Adipose tissue (tissue), 3 donors: ENCODE data around the gene NSUN2. TPM values are rescaled to one million over a fixed set of nuclear protein-coding genes. Genes with fewer than 3 reads are reported as not detected.

ENCODE experiments used
- H3K27ac ChIP-seq: one replicate; pipeline ENCODE4 v1.5.1; 2013; ENCODE audit warnings: low read depth, low read length
- WGBS, 3 donors: extraction: QIAGEN DNeasy Blood & Tissue Kit; methylation state at CpG; one replicate each; pipeline ENCODE4 v1.1.7; 2013; 5-methylcytosine and 5-hydroxymethylcytosine counted together
- polyA plus RNA-seq, 3 donors: library from polyadenylated mRNA; stranded (reverse); fragments of 200-250 nt; gene quantifications; one replicate each; pipeline ENCODE4 v1.2.3, GENCODE V29; 2013
- donor health status: healthy with polysubstance abuse.
- donor health status: Bipolar disorder and iron deficiency.
- donor health status: healthy.

Gene NSUN2
- polyA plus RNA-seq, 3 donors = 19.1 to 42.5 (median 26.0) TPM

- WGBS, 3 donors = 52 to 60% (median 53%) methylated on average over 3 of the region's 3 CpGs
Measured at GRCh38 chr5:6592601-6593000, 40.2 kb downstream of the NSUN2 start.

GRCh38 chr5:6591671-6592288 lies 41.1 kb downstream of the NSUN2 start:
- WGBS, 3 donors = 85 to 91% (median 88%) methylated on average over 12 of the region's 12 CpGs
- H3K27ac ChIP-seq = no peak overlapping the region

More at GRCh38 chr5:6592601-6593000, 40.2 kb downstream of the NSUN2 start:
- H3K27ac ChIP-seq = no peak overlapping the region

GRCh38 chr5:6590581-6590980 lies 42.3 kb downstream of the NSUN2 start:
- WGBS, 3 donors = 62 to 82% (median 80%) methylated on average over 2 of the region's 2 CpGs
- H3K27ac ChIP-seq = no peak overlapping the region

GRCh38 chr5:6587171-6587570 lies 45.7 kb downstream of the NSUN2 start:
- H3K27ac ChIP-seq = no peak overlapping the region
- WGBS, 3 donors = 87 to 89% (median 88%) methylated on average over 9 of the region's 9 CpGs

DNA sequence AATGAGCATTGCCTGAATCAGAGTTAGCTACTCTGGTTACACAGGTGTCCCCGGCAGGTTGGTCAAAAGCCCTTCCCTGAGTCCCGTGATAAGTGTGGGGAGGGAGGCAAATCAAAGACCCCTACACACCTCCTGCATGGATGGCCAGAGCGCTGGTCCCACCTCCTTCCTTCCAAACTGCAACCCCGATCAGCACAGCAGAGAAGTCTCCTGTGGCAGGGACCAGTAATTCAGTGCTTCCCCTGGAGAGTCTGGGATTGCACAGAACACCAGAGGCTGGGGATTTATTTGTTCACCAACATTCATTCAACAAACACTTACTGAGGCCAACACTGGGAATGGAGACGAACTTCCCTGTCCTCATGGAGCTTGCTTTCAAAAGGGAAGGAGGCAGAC lies 46.2 kb downstream of the NSUN2 start:
- WGBS, 3 donors = 78 to 88% (median 87%) methylated on average over 5 of the region's 5 CpGs
- H3K27ac ChIP-seq = no peak overlapping the region

DNA sequence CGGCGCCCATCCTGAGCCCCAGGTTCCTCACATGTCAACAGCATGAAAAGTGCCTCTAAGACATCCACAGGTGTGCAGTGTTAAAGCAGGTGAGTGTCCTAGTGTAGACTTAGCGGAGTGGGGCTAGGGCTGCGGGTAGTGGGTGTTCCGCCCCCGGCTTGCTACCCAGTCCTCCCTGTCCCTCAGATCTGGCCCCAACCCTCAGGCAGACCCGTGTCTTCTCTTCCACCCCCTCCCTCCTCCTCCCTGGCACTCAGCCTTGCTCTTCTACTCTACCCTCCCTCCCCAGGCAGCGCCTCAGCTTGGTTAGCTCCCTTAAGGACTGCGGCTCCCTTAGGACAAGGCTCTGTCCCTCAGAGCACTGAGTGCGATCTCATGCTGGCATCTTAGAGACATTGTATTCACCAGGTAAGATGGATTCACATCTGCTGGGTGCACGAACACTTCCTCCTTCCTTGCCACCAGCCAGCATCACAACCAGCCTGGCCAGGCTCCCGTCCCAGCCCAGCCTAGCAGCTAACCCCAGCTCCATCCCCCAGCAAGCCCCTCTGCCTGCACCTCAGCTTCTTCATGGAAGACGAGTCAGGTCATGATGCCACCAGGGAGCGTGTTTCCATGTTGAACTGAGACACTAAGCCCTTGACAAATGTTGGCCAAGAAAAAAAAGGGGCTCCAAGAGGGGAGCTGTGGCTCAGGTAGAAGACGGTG lies 46.8 kb downstream of the NSUN2 start:
- H3K27ac ChIP-seq = no peak overlapping the region
- 77 to 83% (median 81%) methylated on average over 15 of the region's 15 CpGs for WGBS, 3 donors

DNA sequence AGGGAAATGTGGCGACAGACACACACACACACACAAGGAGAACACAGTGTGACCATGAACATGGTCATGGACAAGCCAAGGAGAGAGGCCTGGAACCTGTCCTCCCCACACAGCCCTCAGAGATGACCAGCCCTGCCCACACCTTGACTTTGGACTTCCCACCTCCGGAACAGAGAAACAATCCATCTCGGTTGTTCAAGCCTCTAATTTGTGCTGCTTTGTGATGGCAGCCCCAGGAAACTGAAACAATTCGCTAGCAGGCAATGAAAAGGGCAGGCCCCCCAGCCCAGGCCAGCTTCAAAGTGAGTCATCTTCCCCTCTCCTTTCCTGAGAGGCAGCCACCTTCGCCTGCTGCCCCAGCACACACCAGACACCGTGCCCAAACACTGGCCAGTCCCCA lies 47.7 kb downstream of the NSUN2 start:
- WGBS, 3 donors = 52 to 75% (median 53%) methylated on average over 6 of the region's 6 CpGs
- no peak overlapping the region for H3K27ac ChIP-seq

DNA sequence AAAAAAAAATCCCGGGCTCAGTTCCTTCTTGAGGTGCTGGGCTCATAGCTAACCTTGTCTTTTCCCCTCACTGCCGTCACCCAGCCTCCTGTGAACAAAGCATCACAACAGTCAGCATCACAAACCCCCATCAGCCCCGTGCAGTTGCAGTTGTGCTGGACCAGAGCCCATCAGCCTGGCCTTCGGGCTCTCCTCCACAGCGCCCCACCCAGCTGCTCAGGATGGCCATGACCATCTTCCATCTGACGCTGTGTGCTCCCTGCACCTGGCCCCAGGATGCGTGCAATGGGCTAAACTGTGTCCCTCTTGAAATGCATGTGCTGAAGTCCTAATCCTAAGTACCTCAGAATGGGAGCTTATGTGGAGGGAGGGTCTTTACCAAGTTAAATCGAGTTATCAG lies 48.1 kb downstream of the NSUN2 start:
- H3K27ac ChIP-seq = no peak overlapping the region
- WGBS, 3 donors = 83 to 88% (median 83%) methylated on average over 8 of the region's 8 CpGs

DNA sequence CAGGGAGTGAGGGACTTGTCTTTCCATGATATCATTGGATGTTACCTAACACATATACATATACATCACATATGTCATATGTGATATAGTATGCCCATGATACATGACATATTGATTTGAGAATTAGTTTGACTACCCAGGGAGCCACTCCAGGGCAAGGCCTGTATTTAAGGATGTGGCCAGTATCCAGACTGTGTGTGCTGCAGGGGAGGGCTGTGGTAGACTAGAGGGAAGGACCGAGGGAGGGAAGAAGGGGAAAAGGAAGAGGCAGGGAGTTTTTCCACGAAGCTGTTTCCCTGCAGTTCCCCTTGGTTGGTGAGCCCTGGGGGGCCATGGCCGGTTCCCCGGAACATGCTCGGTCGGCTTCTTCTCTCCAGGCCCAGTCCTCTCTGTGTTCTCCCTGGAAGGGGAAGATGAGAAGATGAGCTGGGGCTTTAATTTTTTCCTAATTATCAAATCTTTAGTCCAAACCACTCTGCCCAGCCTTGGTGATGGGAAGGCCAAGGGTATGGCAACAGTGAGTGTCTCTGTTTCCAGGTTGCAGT lies 48.7 kb downstream of the NSUN2 start:
- no peak overlapping the region for H3K27ac ChIP-seq
- WGBS, 3 donors = 61 to 81% (median 67%) methylated on average over 6 of the region's 6 CpGs

DNA sequence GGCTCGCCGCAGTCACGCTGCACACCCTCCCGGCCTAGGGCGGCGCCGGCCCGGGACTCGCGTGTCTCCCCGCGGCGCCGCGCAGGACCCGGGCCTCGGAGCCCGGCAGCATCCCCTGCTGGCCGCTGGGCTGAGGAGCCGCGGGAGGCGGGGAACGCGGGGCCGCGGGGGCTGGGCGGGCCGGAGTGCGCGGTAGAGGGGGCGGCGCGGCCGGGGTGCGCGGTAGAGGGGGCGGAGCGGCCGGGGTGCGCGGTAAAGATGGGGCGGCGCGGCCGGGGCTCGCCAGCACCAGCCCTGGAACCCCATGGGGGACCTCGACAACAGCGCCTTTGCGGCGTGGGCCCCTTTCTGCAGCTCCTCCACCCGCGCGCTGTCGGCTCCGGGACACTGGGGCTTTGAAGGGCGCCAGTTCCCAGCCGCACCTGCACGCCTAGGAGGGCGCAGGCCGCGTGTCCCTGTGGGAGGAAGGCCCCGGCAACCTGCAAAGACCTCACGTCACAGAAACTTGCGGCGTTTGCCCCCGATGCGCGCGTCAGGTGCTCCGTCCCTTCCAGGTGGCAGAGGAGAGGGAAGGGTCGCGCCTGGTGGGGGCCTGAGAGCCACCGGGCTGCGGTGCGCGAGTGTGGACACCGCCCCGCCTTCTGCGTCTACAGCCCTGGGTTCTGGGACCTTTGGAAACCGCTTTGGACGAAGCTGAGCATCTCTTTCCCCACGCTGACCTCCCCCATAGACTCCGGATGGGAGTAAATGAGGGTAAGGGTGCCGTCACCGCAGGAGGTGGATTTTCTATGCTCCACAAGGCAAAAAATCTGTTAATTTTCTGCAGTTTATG lies 49.6 kb downstream of the NSUN2 start:
- WGBS, 3 donors = 4 to 6% (median 4%) methylated on average over 70 to 85 of the region's 85 CpGs
- no peak overlapping the region for H3K27ac ChIP-seq

- H3K27ac ChIP-seq = no peak overlapping the region
- WGBS, 3 donors = 38 to 46% (median 42%) methylated on average over 28 to 30 of the region's 30 CpGs
Measured at GRCh38 chr5:6582507-6583048, 50.3 kb downstream of the NSUN2 start.

GRCh38 chr5:6581559-6582426 lies 51.1 kb downstream of the NSUN2 start:
- WGBS, 3 donors = 69 to 80% (median 77%) methylated on average over 14 of the region's 14 CpGs
- H3K27ac ChIP-seq = no peak overlapping the region

DNA sequence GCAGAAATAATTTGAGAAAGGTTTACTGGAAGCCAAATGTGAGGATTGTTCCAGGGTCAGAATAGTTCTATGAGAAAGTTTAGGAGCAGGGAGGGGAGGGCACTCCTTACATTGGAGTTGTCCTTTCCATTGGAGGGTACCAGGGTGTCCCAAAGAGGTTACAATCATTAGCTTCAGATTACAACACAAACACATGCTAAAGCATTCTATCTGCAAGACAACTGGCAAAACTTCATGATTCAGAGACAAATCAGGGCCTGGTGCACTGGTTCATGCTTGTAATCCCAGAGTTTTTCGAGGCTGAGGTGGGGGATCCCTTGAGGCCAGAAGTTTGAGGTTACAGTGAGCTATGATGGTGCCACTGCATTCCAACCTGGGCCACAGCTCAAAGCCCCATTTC lies 51.8 kb downstream of the NSUN2 start:
- H3K27ac ChIP-seq = no peak overlapping the region
- WGBS, 3 donors = 72 to 86% (median 86%) methylated on average over 1 of the region's 1 CpG

DNA sequence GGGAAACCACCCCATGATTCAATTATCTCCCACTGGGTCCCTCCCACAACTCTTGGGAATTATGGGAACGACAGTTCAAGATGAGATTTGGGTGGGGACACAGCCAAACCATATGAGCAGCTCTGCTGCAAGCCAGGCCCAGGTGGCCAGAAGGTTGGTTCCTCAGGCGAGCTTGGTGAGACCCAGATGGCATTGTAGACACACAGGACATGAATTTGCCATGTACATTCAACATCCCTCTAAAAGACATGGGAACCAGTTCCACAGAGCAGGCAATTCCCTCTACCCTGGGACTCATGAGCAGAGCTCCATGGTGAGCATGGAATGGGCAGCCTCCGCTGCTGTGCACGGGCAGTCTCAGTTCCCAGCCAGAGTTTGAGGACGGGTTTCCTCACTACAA lies 53.3 kb downstream of the NSUN2 start:
- 59 to 78% (median 72%) methylated on average over 5 of the region's 5 CpGs for WGBS, 3 donors
- no peak overlapping the region for H3K27ac ChIP-seq

- H3K27ac ChIP-seq = no peak overlapping the region
- 65 to 76% (median 74%) methylated on average over 14 of the region's 14 CpGs for WGBS, 3 donors
Measured at GRCh38 chr5:6578676-6579343, 54.0 kb downstream of the NSUN2 start.

DNA sequence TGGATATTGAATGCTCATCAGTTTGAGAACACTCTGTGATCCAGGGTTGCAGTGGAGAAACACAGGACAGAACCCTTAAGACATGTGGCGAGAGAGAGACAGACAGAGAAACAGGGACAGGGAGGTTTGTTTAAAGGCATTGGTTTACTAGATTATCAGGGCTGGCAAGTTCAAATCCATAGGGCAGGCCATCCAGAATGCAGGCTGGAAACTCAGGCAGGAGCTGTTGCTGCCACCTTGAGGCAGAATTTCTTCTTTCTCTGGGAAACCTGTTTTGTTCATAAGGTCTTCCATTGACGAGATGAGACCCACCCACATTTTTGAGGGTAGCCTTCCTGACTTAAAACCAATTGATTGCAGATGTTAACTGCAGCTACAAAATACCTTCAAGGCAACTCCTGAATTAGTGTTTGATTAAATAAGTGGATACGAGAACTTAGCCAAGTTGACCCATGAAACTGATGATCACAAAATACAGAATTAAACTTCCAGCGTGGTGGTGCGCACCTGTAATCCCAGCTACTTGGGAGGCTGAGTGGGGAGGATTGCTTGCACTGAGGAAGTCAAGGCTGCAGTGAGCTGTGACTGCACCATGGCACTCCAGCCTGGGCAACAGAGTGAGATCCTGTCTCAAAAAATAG lies 55.9 kb downstream of the NSUN2 start:
- no peak overlapping the region for H3K27ac ChIP-seq
- WGBS, 3 donors = 63 to 76% (median 74%) methylated on average over 5 of the region's 5 CpGs
